GM20000 (cell line): Measurements from ENCODE around the gene TMEM190.
"Not testable (repeated sequence)": the region's sequence is repeated elsewhere in the genome, so short reads cannot be mapped to it uniquely, and the experiment has no call there.

Experiments
- DNase-seq: peaks from one replicate; pipeline ENCODE4 v3.0.0; 2012; ENCODE audit warnings: low spot score
- TF ChIP-seq, protein P1 (sequence below): IDR thresholded peaks from 2 replicates; pipeline ENCODE4 v1.5.1; 2012; ENCODE audit warnings: mild to moderate bottlenecking, control low read depth; ENCODE audit errors: extremely low read depth, missing control alignments

The TMEM190 gene

DNA sequence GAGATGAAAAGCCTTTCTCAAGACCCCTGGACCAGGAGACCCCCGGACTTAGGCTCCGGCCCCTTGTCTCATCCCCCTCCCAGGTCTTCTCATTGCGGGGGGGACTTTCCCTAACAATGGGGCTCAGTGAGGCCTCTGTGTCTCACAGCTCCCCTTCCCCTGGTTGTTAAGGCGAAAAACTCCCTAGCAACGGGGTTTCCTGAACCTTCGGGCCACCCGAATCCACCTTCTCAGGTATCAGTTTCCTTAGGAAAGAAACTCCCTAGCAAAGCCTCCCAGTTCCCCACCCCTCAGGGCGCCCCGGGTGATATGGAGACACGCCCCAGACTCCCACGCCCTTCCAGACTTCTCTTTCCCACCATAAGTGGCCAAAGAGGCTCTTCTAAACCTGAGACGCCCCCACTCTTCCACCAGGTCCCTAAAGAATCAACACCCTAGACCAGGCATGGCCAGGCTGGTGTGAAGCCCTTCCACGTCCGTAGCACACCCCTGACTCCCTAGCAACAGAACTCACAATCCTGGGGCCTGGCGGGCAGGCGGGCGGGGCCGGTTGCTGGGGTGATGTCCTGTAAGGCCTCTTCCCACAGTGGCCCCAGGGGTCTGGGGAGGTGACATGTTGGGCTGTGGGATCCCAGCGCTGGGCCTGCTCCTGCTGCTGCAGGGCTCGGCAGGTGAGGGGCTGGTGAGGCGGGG, at the start of gene TMEM190:
TSS of gene TMEM190 (plus strand) at position 586 of the 693 bp plus-strand sequence. CDS start at position 614, 28 bp downstream.
- no peak for DNase-seq
- TF ChIP-seq, protein P1, sequence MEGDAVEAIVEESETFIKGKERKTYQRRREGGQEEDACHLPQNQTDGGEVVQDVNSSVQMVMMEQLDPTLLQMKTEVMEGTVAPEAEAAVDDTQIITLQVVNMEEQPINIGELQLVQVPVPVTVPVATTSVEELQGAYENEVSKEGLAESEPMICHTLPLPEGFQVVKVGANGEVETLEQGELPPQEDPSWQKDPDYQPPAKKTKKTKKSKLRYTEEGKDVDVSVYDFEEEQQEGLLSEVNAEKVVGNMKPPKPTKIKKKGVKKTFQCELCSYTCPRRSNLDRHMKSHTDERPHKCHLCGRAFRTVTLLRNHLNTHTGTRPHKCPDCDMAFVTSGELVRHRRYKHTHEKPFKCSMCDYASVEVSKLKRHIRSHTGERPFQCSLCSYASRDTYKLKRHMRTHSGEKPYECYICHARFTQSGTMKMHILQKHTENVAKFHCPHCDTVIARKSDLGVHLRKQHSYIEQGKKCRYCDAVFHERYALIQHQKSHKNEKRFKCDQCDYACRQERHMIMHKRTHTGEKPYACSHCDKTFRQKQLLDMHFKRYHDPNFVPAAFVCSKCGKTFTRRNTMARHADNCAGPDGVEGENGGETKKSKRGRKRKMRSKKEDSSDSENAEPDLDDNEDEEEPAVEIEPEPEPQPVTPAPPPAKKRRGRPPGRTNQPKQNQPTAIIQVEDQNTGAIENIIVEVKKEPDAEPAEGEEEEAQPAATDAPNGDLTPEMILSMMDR, result no peak

DNA sequence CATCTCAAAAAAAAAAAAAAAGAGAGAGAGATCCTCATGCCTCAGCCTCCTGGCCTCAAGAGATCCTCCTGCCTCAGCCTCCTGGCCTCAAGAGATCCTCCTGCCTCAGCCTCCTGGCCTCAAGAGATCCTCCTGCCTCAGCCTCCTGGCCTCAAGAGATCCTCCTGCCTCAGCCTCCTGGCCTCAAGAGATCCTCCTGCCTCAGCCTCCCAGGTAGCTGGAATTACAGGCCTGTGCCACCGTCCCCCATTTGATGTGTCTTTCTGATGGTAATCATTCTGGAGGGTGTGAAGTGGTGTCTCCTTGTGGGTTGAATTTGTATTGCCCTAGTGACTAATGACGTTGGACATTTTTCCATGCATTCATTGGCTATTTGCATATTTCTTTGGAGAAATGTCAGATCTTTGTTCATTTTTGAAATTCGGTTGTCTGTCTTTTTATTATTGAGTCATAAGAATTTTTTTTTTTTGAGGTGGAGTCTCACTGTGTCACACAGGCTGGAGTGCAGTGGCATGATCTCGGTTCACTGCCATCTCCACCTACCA, 47.8 kb upstream of the TMEM190 start:
- DNase-seq, result not testable (repeated sequence)

DNA sequence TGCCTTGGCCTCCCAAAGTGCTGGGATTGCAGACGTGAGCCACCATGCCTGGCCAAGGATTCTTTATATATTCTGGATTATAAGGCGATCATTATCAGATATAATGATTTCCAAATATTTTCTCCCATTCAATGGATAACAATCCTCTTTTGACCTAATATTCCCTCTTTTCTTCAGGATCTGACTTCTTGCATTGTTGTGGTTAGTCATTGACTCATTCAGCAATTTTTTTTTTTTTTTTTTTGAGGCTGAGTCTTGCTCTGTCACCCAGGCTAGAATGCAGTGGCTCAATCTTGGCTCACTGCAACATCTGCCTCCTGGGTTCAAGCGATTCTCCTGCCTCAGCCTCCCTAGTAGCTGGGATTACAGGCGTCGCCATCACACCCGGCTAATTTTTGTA, 46.8 kb upstream of the TMEM190 start:
- not testable (repeated sequence) for DNase-seq

DNA sequence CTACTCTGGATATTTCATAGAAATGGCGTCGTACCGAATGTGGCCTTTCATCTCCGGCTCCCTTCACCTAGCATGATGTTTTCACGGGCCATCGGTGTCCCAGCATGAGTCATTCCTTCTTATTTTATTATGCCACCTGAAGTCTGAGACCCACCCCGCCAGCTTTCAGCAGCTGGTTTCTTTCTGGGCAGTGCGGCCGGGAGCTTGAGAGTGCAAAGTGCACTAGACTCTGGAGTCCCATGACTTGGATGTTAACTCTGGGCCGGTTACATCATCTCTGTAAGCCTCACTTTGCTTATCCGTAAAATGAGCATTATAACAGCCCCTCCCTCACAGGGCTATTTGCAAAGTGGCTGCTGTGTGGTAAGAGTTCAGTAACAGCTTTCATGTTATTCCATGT, 42.8 kb upstream of the TMEM190 start:
- TF ChIP-seq, protein P1, result no peak
- no peak for DNase-seq

DNA sequence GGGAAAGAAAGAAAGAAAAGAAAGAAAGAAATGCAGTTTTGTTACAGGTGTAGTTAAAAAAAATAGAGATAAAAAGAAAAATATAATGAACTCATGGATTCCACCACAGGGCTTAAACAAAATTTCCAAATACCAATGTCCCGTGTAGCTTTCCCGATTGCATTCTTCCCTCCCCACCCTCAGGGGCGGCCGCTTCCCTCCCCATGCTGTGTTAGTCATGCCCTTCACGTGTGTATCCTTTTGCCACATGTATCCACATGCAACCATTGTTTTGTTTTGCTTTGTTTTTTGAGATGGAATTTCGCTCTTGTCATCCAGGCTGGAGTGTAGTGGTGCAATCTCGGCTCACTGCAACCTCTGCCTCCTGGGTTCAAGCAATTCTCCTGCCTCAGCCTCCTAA, 40.5 kb upstream of the TMEM190 start:
- TF ChIP-seq, protein P1, result no peak
- DNase-seq, result no peak

DNA sequence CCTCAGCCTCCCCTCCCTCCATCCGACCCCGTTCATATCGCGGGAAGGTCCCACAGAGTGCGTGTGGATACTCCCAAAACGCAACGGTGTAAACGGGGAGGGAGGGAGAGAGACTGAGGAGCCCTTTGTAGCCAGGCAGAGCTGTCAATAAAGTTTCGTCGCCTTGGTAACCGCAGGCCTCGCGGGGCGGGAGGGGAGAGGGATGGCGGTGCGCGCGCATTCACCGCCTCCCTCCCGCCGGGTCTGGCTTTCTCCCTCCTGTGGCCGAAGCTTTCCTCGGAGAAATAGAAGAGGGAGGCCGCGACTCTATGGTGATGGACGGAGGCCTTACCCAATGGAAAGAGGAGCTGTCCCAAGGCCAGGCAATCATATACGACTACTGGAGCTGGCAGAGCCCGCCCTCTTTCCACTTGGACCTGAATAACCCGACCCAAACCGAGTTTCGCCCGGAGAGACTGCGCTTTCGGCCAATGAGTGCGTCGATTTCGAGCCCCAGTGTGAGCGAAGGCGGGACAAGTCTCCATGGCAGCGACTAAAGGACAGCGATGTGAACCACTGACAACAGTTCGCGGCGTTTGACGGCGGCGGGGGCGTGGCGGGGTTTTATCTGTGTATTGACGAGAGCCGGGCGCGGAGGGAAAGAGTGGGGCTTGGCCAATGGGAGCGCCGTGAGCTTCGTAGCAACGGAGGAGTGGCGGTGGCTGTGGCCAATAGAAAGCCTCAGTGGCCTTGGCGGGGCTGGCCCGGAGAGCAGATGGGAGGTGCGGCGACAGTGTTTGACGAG, 37.3 kb upstream of the TMEM190 start, which contains the start of gene KMT5C:
TSS of gene KMT5C (plus strand) at position 772 of the 784 bp plus-strand sequence. CDS start 2,061 bp downstream, outside the sequence.
- TF ChIP-seq, protein P1, result no peak
- DNase-seq, result peak; percentile 99

DNA sequence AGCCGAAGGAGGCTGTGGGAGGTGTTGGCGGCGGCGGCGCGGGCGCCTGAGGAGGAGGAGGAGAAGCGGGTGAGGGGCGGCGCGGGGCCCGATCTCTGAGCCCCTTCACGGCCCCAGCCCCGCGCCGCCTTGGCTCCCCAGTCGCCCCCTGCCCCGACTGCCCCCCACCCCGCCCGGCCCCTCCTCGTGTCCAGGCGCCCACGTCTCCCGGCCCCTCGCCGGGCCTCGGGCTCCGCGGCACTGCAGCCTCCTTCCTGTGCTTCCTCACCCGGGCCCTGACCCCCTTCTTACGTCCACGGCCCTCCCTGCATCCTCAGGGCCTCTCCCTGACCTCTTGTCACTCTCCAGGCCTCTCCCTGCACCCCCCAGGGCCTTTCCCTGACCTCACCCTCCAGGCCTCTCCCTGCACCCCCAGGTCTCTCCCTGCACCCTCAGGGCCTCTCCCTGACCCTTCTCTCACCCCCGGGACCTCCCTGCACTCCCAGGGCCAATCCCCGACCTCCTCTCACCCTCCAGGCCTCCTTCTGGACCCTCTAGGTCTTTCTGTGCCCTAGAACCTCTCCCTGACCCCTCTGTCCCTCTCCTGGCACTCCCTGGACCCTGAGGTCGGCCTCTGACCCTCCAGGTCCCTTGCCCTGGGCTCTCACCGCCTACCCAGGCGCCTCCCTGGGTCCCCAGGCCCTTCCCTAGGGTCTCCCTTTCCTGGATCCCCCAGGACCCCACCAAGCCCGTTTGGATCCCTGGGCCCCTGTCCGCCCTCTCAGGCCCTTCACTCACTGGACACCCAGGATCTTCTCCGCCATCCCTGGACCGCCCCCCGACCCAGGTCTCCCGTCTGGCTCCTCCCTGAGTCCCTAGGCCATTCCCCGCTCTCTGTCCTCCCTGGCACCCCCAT, 36.5 kb upstream of the TMEM190 start:
- TF ChIP-seq, protein P1, result no peak
- DNase-seq, result no peak
